Measurements from ENCODE around the gene CLTCL1.

The CLTCL1 gene

DNA sequence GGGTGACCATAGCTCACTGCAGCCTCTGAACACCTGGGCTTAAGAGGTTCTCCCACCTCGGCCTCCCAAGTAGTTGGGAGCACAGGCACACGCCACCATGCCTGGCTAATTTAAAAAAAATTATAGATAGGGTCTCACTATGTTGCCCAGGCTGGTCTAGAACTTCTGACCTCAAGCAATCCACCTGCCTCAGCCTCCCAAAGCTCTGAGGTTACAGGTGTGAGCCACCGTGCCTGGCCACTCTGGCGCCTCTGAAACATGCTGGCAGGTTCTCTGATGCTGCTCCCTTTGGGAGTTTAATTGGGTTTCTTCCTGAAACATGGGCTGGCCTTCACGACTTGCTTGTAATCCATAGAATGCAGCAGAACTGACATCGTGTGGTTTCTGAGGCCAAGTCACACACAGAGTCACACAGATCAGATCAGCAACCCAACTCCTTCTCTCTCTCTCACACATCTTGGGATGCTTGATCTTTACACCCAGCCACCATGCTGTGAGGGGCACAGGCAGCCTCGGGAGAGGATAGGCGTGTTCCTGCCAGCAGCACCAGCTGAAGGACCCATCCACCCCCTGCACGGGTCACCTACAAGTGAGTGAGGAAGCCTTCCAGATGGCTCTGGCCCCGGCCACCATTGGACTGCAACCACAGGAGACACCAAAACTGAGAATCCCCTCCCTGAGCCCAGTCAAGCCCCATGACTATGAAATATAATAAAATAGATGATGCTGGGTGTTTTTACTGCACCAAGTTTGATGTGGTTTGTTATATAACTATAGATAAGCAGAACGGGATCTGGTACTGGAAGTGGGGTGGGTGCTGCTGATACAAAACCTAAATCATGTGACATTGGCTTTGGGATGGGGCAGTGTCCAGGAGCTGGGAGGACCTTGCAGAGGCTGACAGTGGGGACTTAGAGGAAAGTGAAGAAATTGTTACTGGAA is 138.3 kb downstream of the CLTCL1 start:
- Mint-ChIP-seq H3K4me1 (peaks cover 4% of the 10 kb centered on the region), H3K4me3 (no peak overlapping the region), H3K27ac (no peak overlapping the region), H3K36me3 (ENCODE audit: low read depth) (no peaks in the 10 kb centered on the region), H3K9me3 (peaks cover 24% of the 10 kb centered on the region), H3K27me3 (ENCODE audit: low read depth, poor library complexity) (peaks cover 90% of the 10 kb centered on the region)
- TF ChIP-seq, protein P1, sequence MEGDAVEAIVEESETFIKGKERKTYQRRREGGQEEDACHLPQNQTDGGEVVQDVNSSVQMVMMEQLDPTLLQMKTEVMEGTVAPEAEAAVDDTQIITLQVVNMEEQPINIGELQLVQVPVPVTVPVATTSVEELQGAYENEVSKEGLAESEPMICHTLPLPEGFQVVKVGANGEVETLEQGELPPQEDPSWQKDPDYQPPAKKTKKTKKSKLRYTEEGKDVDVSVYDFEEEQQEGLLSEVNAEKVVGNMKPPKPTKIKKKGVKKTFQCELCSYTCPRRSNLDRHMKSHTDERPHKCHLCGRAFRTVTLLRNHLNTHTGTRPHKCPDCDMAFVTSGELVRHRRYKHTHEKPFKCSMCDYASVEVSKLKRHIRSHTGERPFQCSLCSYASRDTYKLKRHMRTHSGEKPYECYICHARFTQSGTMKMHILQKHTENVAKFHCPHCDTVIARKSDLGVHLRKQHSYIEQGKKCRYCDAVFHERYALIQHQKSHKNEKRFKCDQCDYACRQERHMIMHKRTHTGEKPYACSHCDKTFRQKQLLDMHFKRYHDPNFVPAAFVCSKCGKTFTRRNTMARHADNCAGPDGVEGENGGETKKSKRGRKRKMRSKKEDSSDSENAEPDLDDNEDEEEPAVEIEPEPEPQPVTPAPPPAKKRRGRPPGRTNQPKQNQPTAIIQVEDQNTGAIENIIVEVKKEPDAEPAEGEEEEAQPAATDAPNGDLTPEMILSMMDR (IDR thresholded peaks at IDR 0.05): no peak
- no peak for DNase-seq

DNA sequence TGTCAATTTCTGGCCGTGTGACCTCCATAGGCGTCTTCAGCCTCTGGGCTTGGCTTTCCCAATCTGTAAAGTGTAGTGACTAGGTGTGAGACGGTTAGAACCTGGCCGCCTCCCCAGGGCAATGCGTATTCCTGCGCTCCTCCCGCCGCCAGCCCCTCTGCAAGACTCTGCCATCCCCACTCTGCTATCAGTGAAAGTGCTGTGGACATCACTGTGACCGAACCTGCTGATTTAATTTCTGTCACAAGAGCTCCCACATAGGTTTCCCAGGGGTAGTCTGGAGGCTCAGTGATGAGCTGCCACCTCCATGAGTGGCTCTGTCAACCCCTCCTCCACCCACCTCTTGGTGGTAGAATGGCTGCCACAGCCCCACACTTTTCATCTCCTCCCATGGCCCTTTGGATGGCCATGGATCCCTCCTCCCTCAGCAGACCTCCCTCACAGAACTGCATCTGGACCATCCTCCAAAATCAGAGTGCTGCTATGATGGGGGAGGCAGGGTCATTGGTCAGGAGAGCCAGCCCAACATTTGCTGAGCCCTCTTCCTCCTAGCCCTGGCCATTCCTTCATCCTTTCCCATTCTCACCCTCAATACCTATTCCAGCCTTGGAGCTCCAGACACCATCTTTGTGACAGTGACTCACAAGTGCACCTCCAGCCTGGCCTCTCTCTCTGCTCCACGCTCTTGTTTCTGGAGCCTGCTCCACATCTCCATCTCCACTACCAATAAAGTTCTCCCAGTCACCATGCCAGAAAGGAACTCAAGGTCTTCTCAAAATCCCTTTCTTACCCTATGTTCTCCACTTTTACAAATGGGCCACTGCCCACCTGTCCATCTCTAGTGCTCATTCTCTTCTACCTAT is 140.0 kb downstream of the CLTCL1 start:
- Mint-ChIP-seq H3K4me3 (peak overlapping the region; percentile 3), H3K9me3 (peaks cover 24% of the 10 kb centered on the region), H3K4me1 (peaks cover 4% of the 10 kb centered on the region), H3K27me3 (ENCODE audit: low read depth, poor library complexity) (peaks cover 91% of the 10 kb centered on the region), H3K36me3 (ENCODE audit: low read depth) (no peaks in the 10 kb centered on the region), H3K27ac (no peak overlapping the region)
- no peak for DNase-seq
- TF ChIP-seq, protein P1 (IDR thresholded peaks at IDR 0.05): no peak

DNA sequence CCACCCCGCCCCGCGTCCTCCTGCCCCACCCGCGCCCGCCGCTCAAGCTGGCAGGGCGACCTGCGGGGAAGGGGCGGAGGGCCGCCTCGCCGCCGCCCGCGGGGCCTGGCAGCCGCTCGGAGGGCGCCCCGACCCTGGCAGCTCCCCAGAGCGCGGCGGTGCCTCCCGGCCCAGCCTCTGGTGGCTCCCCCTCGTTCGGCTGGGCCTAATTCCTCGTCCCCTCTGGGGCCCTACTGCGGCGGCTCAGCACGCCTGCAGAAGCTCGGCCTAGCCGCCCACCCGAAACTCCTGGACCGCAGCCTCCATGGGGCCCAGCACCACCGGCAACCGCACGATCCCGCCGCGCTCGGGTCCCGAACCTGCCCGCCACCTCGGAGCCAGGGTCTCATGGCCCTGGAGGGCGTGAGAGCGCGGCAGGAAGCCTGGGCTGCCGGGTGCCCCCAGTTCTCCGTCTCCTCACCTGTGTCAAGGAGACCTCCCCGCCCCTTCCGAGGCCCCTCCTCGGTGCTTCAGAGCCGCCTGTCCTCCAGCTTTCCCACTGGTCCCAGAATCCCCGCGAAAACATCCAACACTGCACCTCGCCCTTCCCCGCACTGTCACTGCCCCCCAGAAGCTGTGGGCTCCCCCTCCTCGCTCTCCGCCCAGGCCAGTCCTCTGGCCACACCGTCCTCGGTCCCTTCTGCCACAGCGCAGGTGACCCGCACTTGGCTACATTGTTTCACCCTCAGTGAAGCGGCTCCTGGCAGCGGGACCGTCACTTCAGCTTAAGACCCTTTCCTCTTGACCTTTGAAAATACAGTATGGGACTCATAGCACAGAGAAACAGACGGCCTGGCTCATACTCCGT is 140.8 kb downstream of the CLTCL1 start:
- H3K4me3 Mint-ChIP-seq: peak overlapping the region; percentile 44
- H3K27me3 Mint-ChIP-seq (ENCODE audit: low read depth, poor library complexity): peaks cover 93% of the 10 kb centered on the region
- H3K27ac Mint-ChIP-seq: no peak overlapping the region
- H3K36me3 Mint-ChIP-seq (ENCODE audit: low read depth): no peaks in the 10 kb centered on the region
- TF ChIP-seq, protein P1 (IDR thresholded peaks at IDR 0.05): no peak
- H3K9me3 Mint-ChIP-seq: peaks cover 24% of the 10 kb centered on the region
- DNase-seq: no peak
- H3K4me1 Mint-ChIP-seq: peaks cover 4% of the 10 kb centered on the region

DNA sequence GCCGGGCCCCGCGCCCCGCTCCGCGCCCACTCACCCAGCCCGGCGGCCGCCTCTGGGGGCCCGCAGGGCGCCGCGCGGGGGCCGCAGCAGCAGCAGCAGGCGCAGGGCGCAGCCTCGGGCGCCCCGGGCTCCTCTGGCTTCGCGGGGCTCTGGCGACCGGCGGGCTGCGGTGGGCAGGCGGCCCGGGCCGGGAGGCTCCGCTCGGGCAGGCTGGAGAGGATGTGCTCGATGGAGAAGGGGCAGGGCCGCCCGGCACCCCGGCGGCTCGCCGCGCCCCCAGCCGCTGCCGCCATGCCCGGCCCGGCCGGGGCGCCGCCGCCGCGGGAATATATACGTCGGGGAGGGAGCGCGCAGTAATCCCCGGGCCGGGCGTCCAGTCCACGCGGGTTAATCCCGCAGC is 141.5 kb downstream of the CLTCL1 start, which contains the start of gene GSC2:
Gene GSC2 (minus strand): TSS at position 302 of the 400 bp plus-strand sequence. CDS start 9 bp downstream, at position 293.
- Mint-ChIP-seq H3K27ac (no peak within 1 kb of the TSS), H3K4me3 (peak within 1 kb of the TSS; percentile 44)

More for the DNA sequence above, 141.5 kb downstream of the CLTCL1 start, which contains the start of gene GSC2:
- no peak for DNase-seq
- H3K36me3 Mint-ChIP-seq (ENCODE audit: low read depth): no peaks in the 10 kb centered on the region
- H3K4me1 Mint-ChIP-seq: peaks cover 4% of the 10 kb centered on the region
- peaks cover 92% of the 10 kb centered on the region for H3K27me3 Mint-ChIP-seq (ENCODE audit: low read depth, poor library complexity)
- TF ChIP-seq, protein P1 (IDR thresholded peaks at IDR 0.05): no peak
- H3K9me3 Mint-ChIP-seq: peaks cover 24% of the 10 kb centered on the region
